Endometrial microvascular endothelial cells (primary cell): ENCODE data around the gene DNM3. TPM values are rescaled to one million over a fixed set of nuclear protein-coding genes. Genes with fewer than 3 reads are reported as not detected.

Source experiments
- in situ Hi-C: cut with HindIII; loops from 2 replicates; pipeline ENCODE4 v1.10.0; 2017; ENCODE audit warnings: low sequenced_read_pairs, low pct_unique_long_range_greater_than_20kb; ENCODE audit errors: inconsistent ontology term
- total RNA-seq: library from RNA; depleted of rRNA; stranded (reverse); fragments of >200 nt; gene quantifications from one replicate; pipeline ENCODE4 v1.2.3, GENCODE V29; 2015; ENCODE audit errors: inconsistent ontology term

Gene DNM3
- total RNA-seq, 1 donor from 2014 or later: 0.84 TPM

DNA sequence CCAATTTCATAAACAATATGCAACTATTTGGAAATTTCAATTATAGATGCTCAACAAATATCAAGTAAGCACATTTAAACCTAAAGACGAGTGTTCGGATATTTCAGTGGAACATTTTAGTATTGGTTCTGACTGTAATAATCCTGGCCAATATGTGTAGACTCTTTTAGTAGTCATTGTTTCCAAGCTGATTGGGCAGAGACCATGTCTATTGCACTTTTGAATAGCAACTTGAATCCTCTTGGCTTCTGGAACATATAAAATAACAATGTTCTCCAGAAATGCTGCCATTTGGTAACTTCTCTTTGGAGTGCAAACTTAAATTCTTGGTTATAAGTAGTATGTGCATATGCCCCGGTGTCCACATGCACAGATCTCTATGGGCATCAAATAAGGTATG, 373.7 kb downstream of the DNM3 start:
- in situ Hi-C loops: no loop called here

- in situ Hi-C loops: no loop called here
These were observed 378.7 kb downstream of the DNM3 start for GRCh38 chr1:172219966-172220365.

DNA sequence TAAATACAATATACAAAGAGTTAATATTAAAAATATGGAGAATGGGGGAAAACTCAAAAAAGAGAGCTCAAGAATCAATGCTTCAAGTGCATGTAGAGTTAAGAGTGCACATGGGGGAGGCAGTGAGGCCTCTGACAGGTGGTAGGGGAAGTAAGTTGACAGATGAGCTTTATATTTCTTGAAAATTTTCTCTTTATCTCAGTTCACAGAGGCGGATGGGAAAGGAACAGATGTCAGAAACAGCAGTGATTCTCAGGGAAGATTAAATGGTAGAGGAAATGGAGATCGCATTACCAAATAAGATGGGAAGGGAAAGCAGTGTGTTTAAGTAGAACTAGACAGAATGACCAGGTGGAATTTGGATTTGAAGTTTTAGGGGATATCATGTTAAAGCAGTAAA, 379.1 kb downstream of the DNM3 start:
- in situ Hi-C loops: no loop called here

- in situ Hi-C loops: no loop called here
These were observed 380.1 kb downstream of the DNM3 start for GRCh38 chr1:172221436-172221835.

- in situ Hi-C loops: no loop called here
These were observed 383.6 kb downstream of the DNM3 start for GRCh38 chr1:172224871-172225270.

- in situ Hi-C loops: no loop called here
These were observed 388.6 kb downstream of the DNM3 start for GRCh38 chr1:172229942-172230341.

GRCh38 chr1:172230526-172230925, 389.2 kb downstream of the DNM3 start:
- in situ Hi-C loops: no loop called here

DNA sequence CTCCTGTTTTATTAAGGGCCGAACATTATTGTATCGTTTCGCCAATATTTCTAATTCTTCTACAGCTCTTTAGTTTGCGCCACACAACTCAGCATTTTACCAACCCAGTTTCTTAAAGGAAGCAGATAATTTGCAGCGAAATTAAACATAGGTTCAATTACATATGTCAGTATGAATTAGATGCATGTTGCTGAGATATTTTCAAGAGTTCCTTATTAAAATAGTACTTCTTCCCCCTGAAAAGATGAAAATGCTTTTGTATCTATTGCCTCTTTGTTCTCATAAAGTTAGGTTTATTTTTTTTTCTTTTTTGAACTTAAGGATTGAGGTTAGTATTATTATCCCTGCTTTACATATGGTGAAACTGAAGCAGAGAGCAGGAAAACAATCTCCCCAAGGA, 395.7 kb downstream of the DNM3 start:
- in situ Hi-C loops: no loop called here

DNA sequence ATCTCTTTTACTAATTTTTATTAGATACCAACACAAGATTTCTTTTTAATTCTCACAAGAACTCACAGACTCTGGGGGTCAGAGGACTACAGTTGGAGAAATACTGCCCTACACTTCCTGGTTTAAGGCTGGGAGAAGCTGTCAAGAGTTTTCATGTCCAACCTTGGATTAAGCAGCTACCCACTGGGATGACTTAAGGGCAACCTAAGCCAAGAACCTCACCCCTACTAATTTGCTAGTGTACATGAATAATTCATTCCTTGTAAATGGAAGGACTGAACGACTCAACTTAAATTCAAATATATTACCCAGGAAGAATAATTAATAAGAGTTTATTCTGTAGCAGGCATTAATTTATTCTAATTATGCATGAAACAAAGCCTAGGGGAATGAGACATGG, 396.9 kb downstream of the DNM3 start:
- in situ Hi-C loops: no loop called here

GRCh38 chr1:172238965-172239364, 397.7 kb downstream of the DNM3 start:
- in situ Hi-C loops: no loop called here

DNA sequence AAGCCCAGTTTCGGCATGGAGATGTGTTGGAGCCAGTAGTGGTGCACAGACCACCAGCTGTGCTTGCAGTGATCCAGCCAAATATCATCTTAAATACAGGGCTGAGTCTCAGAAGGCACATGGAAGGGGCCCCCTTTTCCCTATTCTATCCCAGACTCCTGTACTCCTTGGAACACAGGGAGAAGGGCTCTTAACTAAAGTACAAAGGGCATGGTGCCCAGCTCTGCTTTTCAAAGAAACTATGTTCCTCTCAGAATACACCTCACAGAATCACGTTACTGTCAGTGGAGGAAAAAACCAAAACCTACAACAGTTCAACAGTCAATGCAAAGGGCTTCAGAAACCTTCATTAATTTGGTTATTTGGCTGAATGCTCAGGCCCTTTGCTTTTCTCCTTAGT, 398.6 kb downstream of the DNM3 start:
- in situ Hi-C loops: no loop called here

DNA sequence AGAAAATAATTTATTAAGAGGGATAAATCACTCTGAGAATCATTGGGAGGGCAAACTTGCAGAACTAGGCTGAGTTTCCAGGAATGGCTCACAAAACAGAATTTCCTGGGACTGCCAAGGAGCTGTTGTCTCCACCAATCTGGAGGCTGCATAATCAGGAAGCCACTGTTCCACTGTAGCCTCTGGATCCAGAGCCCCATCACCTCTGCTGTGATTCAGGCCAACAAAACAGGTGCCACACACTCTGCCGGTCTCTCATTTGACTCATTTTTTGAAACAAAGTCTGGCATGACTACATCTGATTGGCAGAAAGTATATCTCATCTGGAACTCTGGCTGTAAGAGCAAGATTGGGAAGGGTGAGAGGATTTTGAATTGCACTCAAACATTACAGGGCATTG, 400.2 kb downstream of the DNM3 start:
- in situ Hi-C loops: no loop called here

DNA sequence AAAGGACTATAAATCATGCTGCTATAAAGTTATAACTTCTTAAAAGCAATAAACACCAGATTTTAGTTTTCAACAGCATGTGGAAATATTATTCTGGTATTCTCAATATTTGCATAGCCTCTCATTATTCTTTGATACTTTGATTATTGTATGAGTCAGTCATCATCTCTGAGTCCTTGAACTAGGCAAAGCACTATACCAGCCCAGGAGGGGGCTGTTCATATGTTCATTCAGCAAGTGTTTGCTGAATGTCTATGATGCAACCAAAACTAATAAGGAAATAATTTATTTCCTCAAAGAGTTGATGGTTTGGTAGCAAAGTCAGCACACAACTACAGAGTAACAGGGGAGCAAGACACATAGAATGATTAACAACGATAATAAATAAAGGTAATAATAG, 403.6 kb downstream of the DNM3 start:
- in situ Hi-C loops: no loop called here

DNA sequence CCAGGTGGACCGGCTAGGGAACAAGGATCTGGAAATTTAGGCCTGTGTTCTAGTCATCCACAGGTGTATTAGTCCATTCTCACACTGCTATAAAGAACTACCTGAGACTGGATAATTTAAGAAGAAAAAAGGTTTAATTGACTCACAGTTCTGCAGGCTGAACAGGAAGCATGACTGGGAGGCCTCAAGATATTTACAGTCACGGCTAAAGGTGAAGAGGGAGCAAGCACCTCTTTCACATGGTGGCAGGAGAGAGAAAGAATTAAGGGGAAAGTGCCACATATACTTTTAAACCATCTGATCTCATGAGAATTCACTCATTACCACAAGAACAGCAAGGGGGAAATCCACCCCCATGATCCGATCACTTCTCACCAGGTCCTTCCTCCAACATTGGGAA, 404.5 kb downstream of the DNM3 start:
- in situ Hi-C loops: no loop called here

- in situ Hi-C loops: no loop called here
These were observed 405.5 kb downstream of the DNM3 start for GRCh38 chr1:172246521-172247390.

DNA sequence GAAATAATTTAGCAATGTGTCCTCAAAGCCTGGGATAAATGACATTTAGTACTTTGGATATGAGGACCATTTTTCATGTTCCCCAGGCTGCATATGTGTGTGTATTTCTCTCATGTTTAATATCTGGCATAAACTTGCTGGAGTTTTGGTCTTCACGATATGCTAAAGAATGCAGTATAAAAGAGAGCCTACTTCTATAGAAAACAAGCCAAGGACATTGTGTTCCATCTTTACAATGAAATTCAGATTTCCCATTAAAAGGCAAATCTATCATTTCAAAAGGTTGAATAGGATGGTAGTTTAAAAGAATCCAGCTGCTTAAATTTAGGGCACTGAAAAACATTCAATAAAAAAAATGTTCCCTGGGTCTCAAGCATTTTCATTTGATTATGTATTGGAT, 410.2 kb downstream of the DNM3 start:
- in situ Hi-C loops: no loop called here

DNA sequence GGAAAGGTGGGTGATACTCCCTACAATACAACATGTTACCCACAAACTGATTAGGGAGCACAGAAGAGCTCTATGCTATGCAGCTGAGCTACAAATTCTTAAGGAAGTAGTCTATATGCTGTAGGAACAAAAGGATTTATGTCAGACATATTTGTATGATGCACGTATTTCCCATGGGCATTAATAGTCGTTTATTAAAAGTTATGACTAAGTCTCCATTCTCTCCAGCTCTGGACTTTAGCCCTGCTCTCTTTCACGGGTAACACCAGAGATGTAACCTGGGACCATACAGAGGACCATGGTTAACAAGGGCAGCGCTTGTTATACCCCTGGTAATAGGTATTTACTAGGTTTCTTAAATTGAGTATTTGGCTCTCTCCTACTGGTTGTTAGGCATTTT, 411.0 kb downstream of the DNM3 start:
- in situ Hi-C loops: no loop called here

DNA sequence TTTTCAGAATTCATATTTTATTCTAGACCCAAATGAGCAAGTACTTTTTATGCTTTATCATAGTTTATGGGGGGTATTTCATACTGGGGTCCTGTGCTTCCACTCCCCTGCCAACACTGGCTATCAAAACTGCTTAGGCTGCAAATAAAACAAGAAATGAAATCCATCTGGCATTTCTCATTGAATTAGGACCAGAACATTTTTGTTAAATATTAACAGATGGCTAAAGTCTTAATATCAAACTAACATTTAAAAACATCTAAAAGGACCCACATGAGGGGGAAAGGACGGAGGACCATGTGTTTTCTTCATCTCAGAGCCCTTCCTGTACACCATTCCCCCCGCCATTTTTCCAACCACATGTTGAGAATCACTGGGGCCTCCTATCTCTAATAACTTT, 411.7 kb downstream of the DNM3 start:
- in situ Hi-C loops: no loop called here

DNA sequence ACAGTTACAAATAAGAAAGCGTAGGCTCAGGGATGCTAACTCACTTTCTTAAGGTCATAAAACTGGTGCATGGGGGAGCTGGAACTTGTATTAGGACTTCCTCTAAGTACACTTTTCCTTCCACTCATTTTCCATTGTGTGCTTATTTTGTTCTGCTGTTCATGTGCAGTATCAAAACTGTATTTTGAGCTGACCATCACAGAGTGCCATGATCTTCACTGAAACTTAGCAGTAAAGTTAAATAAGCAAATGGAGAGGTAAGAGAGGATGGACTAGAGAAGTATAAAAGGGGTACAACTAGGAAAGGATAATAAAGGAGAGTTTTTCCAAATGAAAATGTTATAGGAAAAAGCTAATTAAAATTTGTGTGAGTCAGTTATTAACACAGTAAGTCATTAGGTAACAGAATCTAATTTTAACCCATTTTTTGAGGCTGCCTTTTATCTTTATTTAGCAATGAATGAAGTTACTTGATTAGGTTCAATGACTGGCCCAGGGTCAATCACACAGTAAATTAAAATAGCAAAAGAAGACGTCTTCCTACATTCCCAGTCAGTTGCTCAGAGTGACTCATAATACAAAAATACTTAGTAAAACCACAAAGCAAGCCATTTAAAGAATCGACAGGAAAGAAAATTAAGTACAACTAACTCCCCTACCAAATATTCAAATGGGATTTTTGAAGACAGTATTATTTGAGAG, 413.4 kb downstream of the DNM3 start:
- in situ Hi-C loops: no loop called here

- in situ Hi-C loops: no loop called here
These were observed 413.9 kb downstream of the DNM3 start for GRCh38 chr1:172255223-172255560.
